Body of pancreas (tissue), 4 donors: ENCODE measurements around the gene PHKA2. TPM values are rescaled to one million over a fixed set of nuclear protein-coding genes. Genes with fewer than 3 reads are reported as not detected.

Source experiments
- ATAC-seq: fragments of 150-250 bp; one replicate; pipeline ENCODE4 v1.9.1; 2016
- DNase-seq, 4 donors: peaks; one replicate each; pipeline ENCODE4 v3.0.0-alpha.2; 2019
- H3K27ac ChIP-seq, 4 donors: fragments of 200-600 bp; sonication (generic); 1 replicate in 3 of 4; 2 replicates in 1 of 4; pipeline versions ENCODE4 v1.5.1 to v1.6.1; 2016 to 2019; ENCODE audit warnings: mild to moderate bottlenecking in 1 of 4, mixed read lengths in 1 of 4, moderate library complexity in 1 of 4
- H3K27me3 ChIP-seq, 2 donors: fragments of 200-600 bp; sonication (generic); one replicate each; pipeline ENCODE4 v1.6.0; 2016; ENCODE audit warnings: mild to moderate bottlenecking in 1 of 2
- H3K36me3 ChIP-seq, 2 donors: fragments of 200-600 bp; sonication (generic); replicated peaks in 1 of 2; 2 replicates each; pipeline ENCODE4 v1.5.1; 2016; ENCODE audit warnings: low read depth in 2 of 2; ENCODE audit not compliant: insufficient read depth in 1 of 2
- H3K4me1 ChIP-seq: fragments of 200-600 bp; sonication (generic); one replicate; pipeline ENCODE4 v1.6.0; 2016
- H3K4me3 ChIP-seq, 2 donors: fragments of 200-600 bp; sonication (generic); 1 replicate in 1 of 2; 2 replicates in 1 of 2; pipeline ENCODE4 v1.5.1; 2016 to 2019
- H3K9me3 ChIP-seq, 3 donors: fragments of 200-600 bp; sonication (generic); 1 replicate in 2 of 3; 2 replicates in 1 of 3; pipeline ENCODE4 v1.5.1; 2016
- POLR2A ChIP-seq, 3 donors: fragments of 450-650 bp; IDR thresholded peaks; one replicate each; pipeline ENCODE4 v1.6.1; 2016; ENCODE audit warnings: antibody characterized with exemption in 3 of 3, mild to moderate bottlenecking in 2 of 3
- WGBS, 2 donors: methylation state at CpG; one replicate each; pipeline ENCODE4 v1.1.5; 2017; 5-methylcytosine and 5-hydroxymethylcytosine counted together
- intact Hi-C: fragments of 100-400 bp; cut with DNase I; formaldehyde crosslinking; loops from one replicate; pipeline ENCODE4 v1.15.1; 2023
- total RNA-seq, 2 donors: library from RNA; depleted of rRNA; stranded (reverse); fragments of >200 nt; gene quantifications; one replicate each; pipeline ENCODE4 v1.1.0, GENCODE V29; 2016
- TF ChIP-seq, protein P1 (sequence below), 7 experiments: fragments of 450-650 bp in 4 of 7; fragments of 200-600 bp in 3 of 7; sonication (generic) in 3 of 7; IDR thresholded peaks; one replicate each; pipeline ENCODE4 v1.5.1; 2016 to 2019; ENCODE audit warnings: antibody characterized with exemption in 7 of 7

PHKA2 gene
- total RNA-seq, 2 donors from 2014 or later, result 21.0 to 37.6 TPM

GRCh38 chrX:18884916-18885315 is 99.0 kb downstream of the PHKA2 start:
- WGBS, 2 donors, result 48 to 66% methylated on average over 3 to 4 of the region's 4 CpGs
- DNase-seq, result no peak
- TF ChIP-seq POLR2A (IDR thresholded peaks at IDR 0.05), result no peak
- TF ChIP-seq, protein P1, sequence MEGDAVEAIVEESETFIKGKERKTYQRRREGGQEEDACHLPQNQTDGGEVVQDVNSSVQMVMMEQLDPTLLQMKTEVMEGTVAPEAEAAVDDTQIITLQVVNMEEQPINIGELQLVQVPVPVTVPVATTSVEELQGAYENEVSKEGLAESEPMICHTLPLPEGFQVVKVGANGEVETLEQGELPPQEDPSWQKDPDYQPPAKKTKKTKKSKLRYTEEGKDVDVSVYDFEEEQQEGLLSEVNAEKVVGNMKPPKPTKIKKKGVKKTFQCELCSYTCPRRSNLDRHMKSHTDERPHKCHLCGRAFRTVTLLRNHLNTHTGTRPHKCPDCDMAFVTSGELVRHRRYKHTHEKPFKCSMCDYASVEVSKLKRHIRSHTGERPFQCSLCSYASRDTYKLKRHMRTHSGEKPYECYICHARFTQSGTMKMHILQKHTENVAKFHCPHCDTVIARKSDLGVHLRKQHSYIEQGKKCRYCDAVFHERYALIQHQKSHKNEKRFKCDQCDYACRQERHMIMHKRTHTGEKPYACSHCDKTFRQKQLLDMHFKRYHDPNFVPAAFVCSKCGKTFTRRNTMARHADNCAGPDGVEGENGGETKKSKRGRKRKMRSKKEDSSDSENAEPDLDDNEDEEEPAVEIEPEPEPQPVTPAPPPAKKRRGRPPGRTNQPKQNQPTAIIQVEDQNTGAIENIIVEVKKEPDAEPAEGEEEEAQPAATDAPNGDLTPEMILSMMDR (IDR thresholded peaks at IDR 0.05), result no peak
- Histone ChIP-seq H3K27me3 (no peaks in the 10 kb centered on the region), H3K4me1 (peaks cover 22% of the 10 kb centered on the region), H3K9me3 (no peaks in the 10 kb centered on the region), H3K36me3 (no peaks in the 10 kb centered on the region), H3K27ac (no peak overlapping the region), H3K4me3 (no peak overlapping the region)
- intact Hi-C loops, result no loop called here
- ATAC-seq, result no peak

DNA sequence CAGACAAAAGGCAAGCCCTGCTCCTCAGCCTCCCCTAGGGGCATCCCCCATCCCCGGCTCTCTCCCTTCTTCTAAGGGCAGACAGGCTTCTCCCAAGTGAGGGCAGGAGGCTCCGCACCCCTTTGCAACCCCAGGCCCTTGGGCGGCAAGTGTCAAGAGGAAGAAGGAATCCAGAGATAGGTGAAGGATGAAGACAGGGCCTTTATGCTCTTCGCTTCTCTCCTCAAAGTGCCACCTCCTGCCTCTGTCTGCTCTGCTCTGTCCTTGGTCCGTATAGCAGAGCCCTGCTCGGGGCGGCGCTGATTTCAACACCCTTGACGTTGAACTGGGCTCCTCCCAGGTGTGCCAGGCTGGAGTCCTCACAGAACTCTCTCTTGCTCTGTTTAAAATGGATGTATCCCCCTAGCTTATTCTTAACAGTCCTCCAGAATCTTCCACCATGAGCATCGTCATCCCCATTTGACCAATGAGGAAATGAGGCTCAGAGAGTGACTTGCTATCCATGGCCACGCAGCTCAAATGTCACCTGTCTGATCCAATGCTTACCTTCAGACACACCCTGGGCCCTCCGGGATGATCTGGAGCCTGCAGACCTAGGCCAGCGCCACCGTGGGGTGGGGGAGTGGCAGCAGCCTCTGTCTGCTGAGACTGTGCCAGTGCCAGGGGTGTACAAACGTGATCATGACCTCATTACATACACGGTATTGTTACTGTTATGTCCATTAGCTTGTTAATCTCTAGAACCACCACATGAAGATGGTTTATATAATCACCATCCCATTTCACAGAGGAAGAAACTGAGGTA is 99.8 kb downstream of the PHKA2 start:
- no peak for ATAC-seq
- intact Hi-C loops, result no loop called here
- Histone ChIP-seq H3K9me3 (no peaks in the 10 kb centered on the region), H3K4me3 (no peak overlapping the region), H3K27me3 (no peaks in the 10 kb centered on the region), H3K27ac (no peak overlapping the region), H3K36me3 (no peaks in the 10 kb centered on the region), H3K4me1 (peaks cover 22% of the 10 kb centered on the region)
- WGBS, 2 donors, result 67 to 68% methylated on average over 2 to 9 of the region's 16 CpGs
- no peak for TF ChIP-seq POLR2A (IDR thresholded peaks at IDR 0.05)
- TF ChIP-seq, protein P1 (IDR thresholded peaks at IDR 0.05), result no peak
- DNase-seq, result no peak

GRCh38 chrX:18883234-18883960 is 100.5 kb downstream of the PHKA2 start:
- Histone ChIP-seq H3K36me3 (no peaks in the 10 kb centered on the region), H3K4me1 (peaks cover 22% of the 10 kb centered on the region), H3K27me3 (no peaks in the 10 kb centered on the region), H3K9me3 (no peaks in the 10 kb centered on the region), H3K27ac (no peak overlapping the region), H3K4me3 (no peak overlapping the region)
- 17 to 38% methylated on average over 2 to 12 of the region's 12 CpGs for WGBS, 2 donors
- no peak for DNase-seq
- no peak for ATAC-seq
- no peak for TF ChIP-seq POLR2A (IDR thresholded peaks at IDR 0.05)
- TF ChIP-seq, protein P1 (IDR thresholded peaks at IDR 0.05), result no peak
- intact Hi-C loops, result no loop called here

DNA sequence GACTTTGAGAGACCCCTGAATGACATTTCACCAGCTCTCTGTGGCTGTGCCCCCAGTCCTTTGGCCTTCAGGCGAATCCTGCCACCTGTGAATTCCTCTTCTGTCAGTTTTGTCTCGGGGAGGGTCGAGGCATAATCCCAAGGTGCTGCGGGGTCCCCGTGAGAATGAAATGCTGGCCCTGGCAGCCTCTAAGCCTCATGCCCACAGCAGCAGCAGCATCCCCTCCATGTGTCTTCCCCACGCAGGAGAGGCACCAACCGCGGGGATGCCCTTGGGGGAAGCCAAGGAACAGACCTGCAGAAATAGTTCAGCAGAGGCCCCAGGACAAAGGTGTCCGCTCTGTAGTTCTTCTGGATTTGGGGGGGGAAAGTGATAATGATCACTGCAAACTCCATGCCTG is 104.8 kb downstream of the PHKA2 start:
- TF ChIP-seq POLR2A (IDR thresholded peaks at IDR 0.05), result no peak
- TF ChIP-seq, protein P1 (IDR thresholded peaks at IDR 0.05), result no peak
- Histone ChIP-seq H3K9me3 (no peaks in the 10 kb centered on the region), H3K4me1 (no peaks in the 10 kb centered on the region), H3K27me3 (no peaks in the 10 kb centered on the region), H3K27ac (no peak overlapping the region), H3K4me3 (no peak overlapping the region), H3K36me3 (no peaks in the 10 kb centered on the region)
- intact Hi-C loops, result no loop called here
- peak in 1 of 4 donors; percentile 5 for DNase-seq
- ATAC-seq, result no peak
- 82% methylated on average over 8 of the region's 9 CpGs; no CpG with 5 or more reads in 1 of the 2 donors for WGBS, 2 donors
